HG03095 (cell line): Measurements from ENCODE around the gene CXCL9.
A peak's percentile ranks its signal among the peaks of the same experiment; 100 is the strongest.
"Not testable (repeated sequence)": the region's sequence is repeated elsewhere in the genome, so short reads cannot be mapped to it uniquely, and the experiment has no call there.

Experiments
- ATAC-seq: cut with Tn5 transposase; IDR thresholded peaks from one replicate; pipeline ENCODE4 v1.9.1; 2021; ENCODE audit warnings: moderate library complexity; ENCODE audit not compliant: unreplicated experiment

Gene CXCL9

DNA sequence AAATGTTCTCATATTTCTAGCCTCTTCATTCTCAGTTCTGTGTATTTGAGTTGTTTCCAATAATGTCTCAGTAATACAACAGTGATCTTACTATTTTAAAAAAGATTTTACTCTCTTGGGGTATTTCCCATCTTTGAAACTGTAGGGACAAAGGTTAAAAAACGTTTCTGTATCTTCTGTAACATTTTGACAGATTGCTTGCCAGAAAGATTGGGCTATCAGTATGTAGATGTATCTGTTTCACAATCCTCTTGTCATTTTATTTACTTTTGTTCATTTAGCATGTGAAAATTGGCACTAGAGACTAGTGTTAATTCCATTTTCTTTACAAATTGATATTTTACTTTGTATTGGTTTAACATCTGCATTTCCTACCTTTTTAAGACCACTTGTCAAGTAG, 6.2 kb upstream of the CXCL9 start:
- no peak for ATAC-seq

DNA sequence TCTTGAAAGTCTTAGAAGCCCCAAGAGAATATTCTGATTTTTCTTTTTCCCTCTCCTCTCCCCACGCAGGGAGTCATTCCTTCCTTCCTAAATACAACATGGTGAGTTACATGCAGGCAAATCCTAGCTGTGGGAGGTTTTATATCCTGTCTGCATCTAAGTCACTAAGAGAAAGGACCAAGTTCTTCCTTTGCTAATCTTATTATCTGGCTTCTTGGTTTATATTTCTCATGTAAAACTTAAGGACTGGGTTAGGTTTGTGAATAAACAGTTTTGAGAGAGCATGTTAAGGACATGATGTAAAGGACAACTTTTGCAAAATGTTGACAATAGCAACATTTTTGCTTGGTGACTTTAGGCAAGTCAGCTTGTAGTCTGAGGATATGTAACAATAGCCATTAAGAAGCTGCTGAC, 5.1 kb upstream of the CXCL9 start:
- no peak for ATAC-seq

- ATAC-seq: peak; percentile 67
Observed at GRCh38 chr4:76011700-76012387, 4.5 kb upstream of the CXCL9 start.

- ATAC-seq: no peak
Observed at GRCh38 chr4:76011018-76011670, 3.8 kb upstream of the CXCL9 start.

DNA sequence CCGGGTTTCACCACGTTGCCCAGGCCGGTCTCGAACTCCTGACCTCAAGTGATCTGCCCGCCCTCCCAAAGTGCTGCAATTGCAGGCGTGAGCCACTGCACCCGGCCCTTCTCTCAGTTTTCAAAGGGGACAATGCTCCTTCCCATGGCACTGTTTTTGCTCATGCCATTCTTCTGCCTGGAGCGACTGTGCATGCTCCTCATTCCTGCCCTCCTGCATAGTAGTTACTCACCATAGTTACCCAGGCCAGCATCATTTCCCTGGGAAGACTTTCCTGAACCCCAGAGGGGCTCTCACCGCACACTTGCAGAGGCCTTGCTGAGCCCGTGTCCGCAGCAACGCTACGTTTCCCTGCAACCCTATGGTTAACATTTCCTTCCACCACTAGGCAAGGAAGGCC, 3.3 kb upstream of the CXCL9 start:
- ATAC-seq: no peak

GRCh38 chr4:76009311-76009710, 2.0 kb upstream of the CXCL9 start:
- no peak for ATAC-seq

DNA sequence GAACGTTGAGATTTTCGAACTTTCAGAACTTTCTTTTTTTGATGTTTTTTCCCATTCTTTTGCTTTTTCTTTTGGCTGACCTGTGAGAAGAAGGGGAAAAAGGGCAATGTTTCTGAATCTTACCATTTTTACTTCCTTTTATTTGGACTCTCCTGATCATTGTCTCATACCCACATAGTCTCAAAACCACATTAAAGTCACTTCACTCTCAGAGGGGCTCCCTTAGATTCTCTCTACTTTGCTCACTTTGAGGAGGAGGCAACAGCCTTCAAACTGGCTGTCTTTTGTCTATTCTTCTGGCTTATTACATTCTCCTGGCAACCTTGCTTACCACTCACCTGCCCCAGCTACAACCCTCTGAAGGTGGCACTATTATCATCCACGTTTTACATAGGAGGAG, 3.7 kb downstream of the CXCL9 start:
- no peak for ATAC-seq

GRCh38 chr4:76003035-76003434, 4.3 kb downstream of the CXCL9 start:
- no peak for ATAC-seq

DNA sequence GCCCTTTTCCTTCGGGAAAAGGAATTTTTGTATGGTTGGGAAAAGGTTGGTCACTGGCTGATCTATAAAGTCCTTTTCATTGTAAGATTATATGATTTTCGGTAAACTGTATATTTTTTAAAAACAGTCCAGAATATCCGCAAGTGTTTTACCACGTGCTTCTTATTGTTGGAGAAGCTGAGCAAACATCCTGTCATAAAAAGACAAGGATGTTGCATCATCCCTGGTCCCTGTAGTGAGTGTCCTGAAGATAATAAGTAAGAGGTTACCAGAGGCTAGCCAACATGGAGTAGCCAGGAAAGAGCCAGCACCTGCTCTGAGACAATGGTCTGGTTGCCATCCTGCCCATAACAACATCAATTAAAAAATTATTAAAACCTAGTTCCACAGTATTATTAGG, 5.1 kb downstream of the CXCL9 start:
- ATAC-seq: no peak

DNA sequence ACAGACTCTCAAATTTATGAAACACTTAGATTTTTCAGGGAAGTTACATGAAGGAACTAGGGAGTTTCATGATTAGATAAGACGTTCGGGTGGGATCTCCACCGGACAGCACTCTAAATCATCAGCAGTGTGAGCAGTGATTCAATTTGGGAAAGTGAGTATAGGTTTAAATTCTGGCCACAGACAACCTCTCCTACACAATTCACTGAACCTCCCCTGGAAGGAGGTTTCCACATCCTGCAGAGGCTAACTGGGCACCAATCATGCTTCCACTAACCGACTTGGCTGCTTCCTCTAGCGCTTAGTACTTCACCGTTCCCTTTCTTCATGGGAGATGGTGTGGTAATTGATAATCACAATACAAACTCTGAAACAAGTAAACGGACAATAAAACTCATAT, 5.6 kb downstream of the CXCL9 start:
- no peak for ATAC-seq

- no peak for ATAC-seq
Observed at GRCh38 chr4:76000279-76000678, 7.0 kb downstream of the CXCL9 start.

DNA sequence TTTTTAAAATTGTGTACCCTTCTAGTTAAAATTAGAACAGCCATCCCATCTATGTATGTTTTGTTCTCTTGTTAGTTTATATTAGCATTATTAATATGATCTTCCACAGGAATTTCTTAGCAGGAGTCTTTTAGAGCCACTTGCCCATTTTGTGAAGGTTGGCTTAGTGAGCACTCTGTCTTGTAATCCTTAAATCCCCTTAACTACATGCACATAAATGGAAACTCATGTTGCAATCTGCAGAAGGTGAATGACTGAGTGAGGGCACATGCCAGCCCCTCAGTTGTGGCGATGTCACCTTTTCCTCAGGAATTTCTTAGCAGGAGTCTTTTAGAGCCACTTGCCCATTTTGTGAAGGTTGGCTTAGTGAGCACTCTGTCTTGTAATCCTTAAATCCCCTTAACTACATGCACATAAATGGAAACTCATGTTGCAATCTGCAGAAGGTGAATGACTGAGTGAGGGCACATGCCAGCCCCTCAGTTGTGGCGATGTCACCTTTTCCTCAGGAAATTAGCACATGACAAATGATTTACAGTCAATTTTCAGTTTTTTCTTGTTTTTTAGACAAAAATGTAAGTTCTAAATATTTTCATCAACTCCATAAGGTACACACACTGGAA, 8.7 kb downstream of the CXCL9 start:
- not testable (repeated sequence) for ATAC-seq

- ATAC-seq: no peak
Observed at GRCh38 chr4:75997946-75998345, 9.4 kb downstream of the CXCL9 start.

GRCh38 chr4:75997081-75997480, 10.2 kb downstream of the CXCL9 start:
- no peak for ATAC-seq

DNA sequence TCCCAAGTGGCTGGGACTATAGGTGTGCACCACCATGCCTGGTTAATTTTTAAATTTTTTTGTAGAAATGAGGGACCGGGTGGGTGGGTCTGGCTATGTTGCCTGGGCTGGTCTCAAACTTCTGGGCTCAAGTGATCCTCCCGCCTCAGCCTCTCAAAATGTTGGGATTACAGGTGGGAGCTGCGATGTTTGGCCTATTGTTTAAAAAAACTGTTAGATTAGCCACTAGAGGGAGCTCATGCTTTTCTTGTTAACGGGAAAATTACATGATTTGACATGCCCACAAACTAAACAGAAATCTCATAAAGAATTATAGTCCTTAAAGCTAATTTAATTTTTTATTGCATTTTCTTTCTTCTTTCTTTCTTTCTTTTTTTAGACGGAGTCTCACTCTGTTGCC, 11.6 kb downstream of the CXCL9 start:
- no peak for ATAC-seq

GRCh38 chr4:75992462-75992861, 14.8 kb downstream of the CXCL9 start:
- no peak for ATAC-seq

GRCh38 chr4:75989846-75990528, 17.3 kb downstream of the CXCL9 start:
- no peak for ATAC-seq

- ATAC-seq: no peak
Observed at GRCh38 chr4:75985116-75985515, 22.2 kb downstream of the CXCL9 start.

- no peak for ATAC-seq
Observed at GRCh38 chr4:75980576-75980975, 26.7 kb downstream of the CXCL9 start.

DNA sequence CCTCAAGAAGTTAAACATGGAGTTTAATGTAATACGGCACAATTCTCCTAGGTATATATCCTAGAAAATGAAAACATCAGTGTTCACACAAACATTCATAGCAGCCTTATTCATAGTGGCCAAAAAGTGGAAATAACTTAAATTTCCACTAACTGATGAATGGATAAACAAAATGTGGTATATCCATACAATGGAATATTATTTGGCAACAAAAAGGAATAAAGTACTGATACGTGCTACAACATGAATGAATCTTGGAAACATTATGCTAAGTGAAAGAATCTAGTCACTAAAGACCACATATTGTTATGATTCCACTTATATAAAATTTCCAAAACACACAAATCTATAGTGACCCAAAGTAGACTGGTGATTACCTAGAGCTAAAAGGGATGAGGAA, 31.1 kb downstream of the CXCL9 start:
- ATAC-seq: no peak

- ATAC-seq: no peak
Observed at GRCh38 chr4:75973766-75974165, 33.5 kb downstream of the CXCL9 start.

- ATAC-seq: no peak
Observed at GRCh38 chr4:75968084-75968483, 39.2 kb downstream of the CXCL9 start.
